Measurements from ENCODE around the gene GMEB2.

Gene GMEB2

GRCh38 chr20:63555661-63556381, 71.1 kb downstream of the GMEB2 start:
- DNase-seq = no peak

- DNase-seq = no peak
Measured at GRCh38 chr20:63554361-63555278, 72.3 kb downstream of the GMEB2 start.

- DNase-seq = no peak
Measured at GRCh38 chr20:63553933-63554290, 73.0 kb downstream of the GMEB2 start, which contains the start of gene FNDC11. FNDC11 (plus strand) TSS chr20:63554159; CDS start chr20:63555664, 1,505 bp downstream.

GRCh38 chr20:63553251-63553932, 73.5 kb downstream of the GMEB2 start:
- DNase-seq = peak; percentile 26 to 53

- no peak for DNase-seq
Measured at GRCh38 chr20:63552481-63553249, 74.2 kb downstream of the GMEB2 start.

- no peak for DNase-seq
Measured at GRCh38 chr20:63551068-63551467, 75.8 kb downstream of the GMEB2 start.

GRCh38 chr20:63549679-63550282, 77.1 kb downstream of the GMEB2 start:
- DNase-seq = no peak

- DNase-seq = no peak
Measured at GRCh38 chr20:63549019-63549418, 77.9 kb downstream of the GMEB2 start.

- no peak for DNase-seq
Measured at GRCh38 chr20:63548542-63548941, 78.4 kb downstream of the GMEB2 start.

GRCh38 chr20:63547725-63548480, 79.0 kb downstream of the GMEB2 start, which contains the start of gene SRMS:
SRMS (minus strand) TSS chr20:63547749; CDS start chr20:63547463, 286 bp downstream.
- no peak for DNase-seq

GRCh38 chr20:63546956-63547724, 79.8 kb downstream of the GMEB2 start:
- DNase-seq = no peak

- DNase-seq = no peak
Measured at GRCh38 chr20:63546256-63546955, 80.5 kb downstream of the GMEB2 start.

GRCh38 chr20:63545814-63546213, 81.1 kb downstream of the GMEB2 start:
- no peak for DNase-seq

GRCh38 chr20:63544958-63545516, 81.9 kb downstream of the GMEB2 start:
- no peak for DNase-seq

- DNase-seq = no peak
Measured at GRCh38 chr20:63544241-63544957, 82.5 kb downstream of the GMEB2 start.

GRCh38 chr20:63543733-63544132, 83.2 kb downstream of the GMEB2 start:
- DNase-seq = no peak

GRCh38 chr20:63543131-63543530, 83.8 kb downstream of the GMEB2 start:
- DNase-seq = no peak

GRCh38 chr20:63542696-63543095, 84.2 kb downstream of the GMEB2 start:
- DNase-seq = no peak

Measured in NCI-H446 (cell line).